Measurements from ENCODE around the gene ESPL1.
A peak's percentile ranks its signal among the peaks of the same experiment; 100 is the strongest.

Gene ESPL1

GRCh38 chr12:53221203-53222080, 46.7 kb upstream of the ESPL1 start:
- H3K27me3 Mint-ChIP-seq (ENCODE audit: low read depth), result peaks cover 13% of the 10 kb centered on the region
- no peaks in the 10 kb centered on the region for H3K36me3 Mint-ChIP-seq (ENCODE audit: low read depth)
- H3K4me1 Mint-ChIP-seq, result peaks cover 74% of the 10 kb centered on the region
- H3K9me3 Mint-ChIP-seq, result no peaks in the 10 kb centered on the region
- peak in 1 of 3 experiments; percentile 22 for TF ChIP-seq CTCF (IDR thresholded peaks at IDR 0.05; ENCODE audit: unreplicated experiment in 3 of 3)
- peak overlapping the region; percentile 87 to 98 (median 97) for H3K27ac Mint-ChIP-seq
- peak overlapping the region; percentile 84 to 91 (median 89) for H3K4me3 Mint-ChIP-seq

DNA sequence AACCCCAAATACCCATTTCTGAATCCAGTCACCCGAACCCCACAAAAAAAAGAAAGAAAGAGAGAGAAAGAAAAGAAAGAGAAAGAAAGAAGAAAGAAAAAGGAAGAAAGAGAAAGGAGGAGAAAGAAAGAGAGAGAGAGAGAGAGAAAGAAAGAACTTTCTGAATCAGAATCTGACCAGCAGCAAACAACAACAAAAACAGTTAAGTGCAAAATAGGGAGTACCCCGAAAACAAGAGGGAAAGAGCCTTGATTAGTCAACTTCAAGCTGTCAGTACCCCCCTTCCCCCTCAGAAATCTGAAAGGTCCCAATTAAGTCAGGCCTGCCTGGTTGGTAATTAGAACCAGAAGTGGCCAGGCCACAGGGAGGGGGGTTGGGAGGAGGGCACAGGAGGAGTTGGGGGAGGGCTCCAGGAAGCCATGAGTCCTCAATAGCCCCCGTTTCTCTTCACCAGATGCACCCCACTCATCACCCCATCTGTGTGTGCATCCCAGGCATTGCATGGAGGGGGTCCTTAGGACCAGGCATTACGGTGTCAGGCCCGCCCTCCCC, 45.9 kb upstream of the ESPL1 start:
- Mint-ChIP-seq H3K27me3 (ENCODE audit: low read depth) (peaks cover 17% of the 10 kb centered on the region), H3K4me1 (peaks cover 72% of the 10 kb centered on the region), H3K27ac (peak overlapping the region; percentile 87 to 98 (median 97)), H3K9me3 (no peaks in the 10 kb centered on the region), H3K36me3 (ENCODE audit: low read depth) (peaks cover 4% of the 10 kb centered on the region), H3K4me3 (peak overlapping the region; percentile 76 to 81 (median 79))
- TF ChIP-seq CTCF (IDR thresholded peaks at IDR 0.05; ENCODE audit: unreplicated experiment in 3 of 3), result no peak

DNA sequence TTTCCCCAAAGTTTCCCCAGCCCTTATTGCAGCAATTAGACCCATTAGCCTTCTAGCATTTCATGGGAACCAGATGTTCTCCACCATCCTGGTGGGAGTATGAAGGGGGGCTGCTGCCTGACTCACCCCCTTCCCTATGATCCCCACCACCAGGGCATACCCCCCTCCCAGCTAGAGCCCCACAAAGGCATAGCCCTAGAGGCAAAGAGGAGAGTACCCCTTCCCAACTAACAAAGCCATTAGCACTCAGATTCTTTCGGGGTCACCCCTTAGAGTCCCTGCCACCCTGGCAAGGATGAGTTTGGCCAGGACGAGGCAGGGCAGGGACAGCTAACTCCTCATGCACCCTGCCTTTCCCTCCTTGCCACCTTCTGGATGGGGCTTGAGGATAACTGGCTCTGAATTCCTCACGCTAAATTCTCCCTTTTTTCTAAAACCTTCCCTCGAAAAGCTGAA, 45.3 kb upstream of the ESPL1 start:
- Mint-ChIP-seq H3K27me3 (ENCODE audit: low read depth) (peaks cover 17% of the 10 kb centered on the region), H3K9me3 (no peaks in the 10 kb centered on the region), H3K36me3 (ENCODE audit: low read depth) (peaks cover 4% of the 10 kb centered on the region), H3K27ac (peak overlapping the region; percentile 87 to 98 (median 97)), H3K4me1 (peaks cover 68% of the 10 kb centered on the region), H3K4me3 (peak overlapping the region; percentile 76 to 81 (median 79))
- no peak for TF ChIP-seq CTCF (IDR thresholded peaks at IDR 0.05; ENCODE audit: unreplicated experiment in 3 of 3)

GRCh38 chr12:53223389-53224060, 44.6 kb upstream of the ESPL1 start:
- peak overlapping the region; percentile 87 to 98 (median 97) for H3K27ac Mint-ChIP-seq
- no peak for TF ChIP-seq CTCF (IDR thresholded peaks at IDR 0.05; ENCODE audit: unreplicated experiment in 3 of 3)
- peak overlapping the region; percentile 79 to 82 (median 81) for H3K4me3 Mint-ChIP-seq
- H3K9me3 Mint-ChIP-seq, result no peaks in the 10 kb centered on the region
- peaks cover 61% of the 10 kb centered on the region for H3K4me1 Mint-ChIP-seq
- peaks cover 17% of the 10 kb centered on the region for H3K27me3 Mint-ChIP-seq (ENCODE audit: low read depth)
- peaks cover 4% of the 10 kb centered on the region for H3K36me3 Mint-ChIP-seq (ENCODE audit: low read depth)

GRCh38 chr12:53224061-53224896, 43.8 kb upstream of the ESPL1 start:
- peaks cover 4% of the 10 kb centered on the region for H3K36me3 Mint-ChIP-seq (ENCODE audit: low read depth)
- no peaks in the 10 kb centered on the region for H3K9me3 Mint-ChIP-seq
- TF ChIP-seq CTCF (IDR thresholded peaks at IDR 0.05; ENCODE audit: unreplicated experiment in 3 of 3), result peak; percentile 24 to 33 (median 32)
- peak overlapping the region; percentile 62 to 82 (median 68) for H3K4me3 Mint-ChIP-seq
- peaks cover 12% of the 10 kb centered on the region for H3K27me3 Mint-ChIP-seq (ENCODE audit: low read depth)
- peaks cover 55% of the 10 kb centered on the region for H3K4me1 Mint-ChIP-seq
- H3K27ac Mint-ChIP-seq, result peak overlapping the region; percentile 87 to 98 (median 97)
